ENCODE results near the gene POU6F1. TPM values are rescaled to one million over a fixed set of nuclear protein-coding genes. Genes with fewer than 3 reads are reported as not detected.
"Not testable (repeated sequence)": the region's sequence is repeated elsewhere in the genome, so short reads cannot be mapped to it uniquely, and the experiment has no call there.

The POU6F1 gene
- total RNA-seq, 1 donor from 2014 or later, result 10.8 TPM

DNA sequence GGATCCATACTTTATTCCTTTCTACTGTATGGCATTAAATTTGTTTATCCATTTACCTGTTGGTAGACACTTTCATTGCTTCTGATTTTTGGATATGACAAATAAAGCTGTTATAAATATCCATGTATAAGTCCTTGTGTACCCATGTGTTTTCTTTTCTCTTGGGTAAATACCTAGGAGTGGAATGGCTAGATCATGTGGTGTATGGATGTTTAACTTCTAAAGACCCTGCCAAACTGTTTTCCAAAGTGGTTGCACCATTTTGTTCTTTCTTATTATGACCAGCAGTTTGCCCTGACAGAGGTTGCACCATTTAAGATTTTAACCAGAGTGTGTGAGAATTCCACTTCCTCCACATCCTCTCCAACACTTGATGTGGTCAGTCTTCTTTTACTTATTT lies 14.8 kb upstream of the POU6F1 start:
- H3K4me1 Mint-ChIP-seq (ENCODE audit: unreplicated experiment), result no peaks in the 10 kb centered on the region
- H3K27ac Mint-ChIP-seq (ENCODE audit: unreplicated experiment), result no peak overlapping the region
- peaks cover 8% of the 10 kb centered on the region for H3K36me3 Mint-ChIP-seq (ENCODE audit: low read depth, unreplicated experiment)
- H3K4me3 Mint-ChIP-seq (ENCODE audit: unreplicated experiment), result no peak overlapping the region
- peaks cover 2% of the 10 kb centered on the region for H3K27me3 Mint-ChIP-seq (ENCODE audit: unreplicated experiment)
- no peaks in the 10 kb centered on the region for H3K9me3 Mint-ChIP-seq (ENCODE audit: unreplicated experiment)
- no peak for DNase-seq (ENCODE audit: low spot score)
- TF ChIP-seq, protein P1, sequence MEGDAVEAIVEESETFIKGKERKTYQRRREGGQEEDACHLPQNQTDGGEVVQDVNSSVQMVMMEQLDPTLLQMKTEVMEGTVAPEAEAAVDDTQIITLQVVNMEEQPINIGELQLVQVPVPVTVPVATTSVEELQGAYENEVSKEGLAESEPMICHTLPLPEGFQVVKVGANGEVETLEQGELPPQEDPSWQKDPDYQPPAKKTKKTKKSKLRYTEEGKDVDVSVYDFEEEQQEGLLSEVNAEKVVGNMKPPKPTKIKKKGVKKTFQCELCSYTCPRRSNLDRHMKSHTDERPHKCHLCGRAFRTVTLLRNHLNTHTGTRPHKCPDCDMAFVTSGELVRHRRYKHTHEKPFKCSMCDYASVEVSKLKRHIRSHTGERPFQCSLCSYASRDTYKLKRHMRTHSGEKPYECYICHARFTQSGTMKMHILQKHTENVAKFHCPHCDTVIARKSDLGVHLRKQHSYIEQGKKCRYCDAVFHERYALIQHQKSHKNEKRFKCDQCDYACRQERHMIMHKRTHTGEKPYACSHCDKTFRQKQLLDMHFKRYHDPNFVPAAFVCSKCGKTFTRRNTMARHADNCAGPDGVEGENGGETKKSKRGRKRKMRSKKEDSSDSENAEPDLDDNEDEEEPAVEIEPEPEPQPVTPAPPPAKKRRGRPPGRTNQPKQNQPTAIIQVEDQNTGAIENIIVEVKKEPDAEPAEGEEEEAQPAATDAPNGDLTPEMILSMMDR (IDR thresholded peaks at IDR 0.05; ENCODE audit: unreplicated experiment), result no peak

DNA sequence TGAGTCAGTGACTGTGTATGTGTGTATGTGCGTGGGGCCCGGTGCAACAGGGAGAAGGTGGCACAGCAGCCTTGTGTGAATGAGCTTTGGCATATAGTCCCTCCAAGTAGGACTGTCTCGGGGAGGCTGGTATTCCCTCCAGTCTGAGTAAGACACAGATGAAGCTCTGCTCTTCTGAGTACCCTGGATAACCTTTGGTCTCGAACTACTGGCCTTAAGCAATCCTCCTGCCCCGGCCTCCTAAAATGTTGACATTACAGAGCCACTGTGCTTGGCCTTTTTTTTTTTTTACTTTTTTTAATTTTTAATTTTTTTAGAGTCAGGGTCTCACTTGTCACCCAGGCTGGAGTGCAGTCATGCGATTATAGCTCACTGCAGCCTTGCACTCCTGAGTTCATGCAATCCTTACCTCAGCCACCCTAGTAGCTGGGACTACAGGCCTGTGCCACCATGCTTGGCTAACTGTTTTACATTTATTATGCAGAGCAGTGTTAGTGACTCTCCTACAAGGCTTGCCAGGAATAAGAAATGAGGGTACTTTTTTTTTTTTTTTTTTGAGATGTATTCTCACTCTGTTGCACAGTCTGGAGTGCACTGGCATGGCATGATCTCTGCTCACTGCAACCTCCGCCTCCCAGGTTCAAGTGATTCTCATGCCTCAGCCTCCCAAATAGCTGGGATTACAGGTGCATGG lies 11.4 kb upstream of the POU6F1 start:
- no peaks in the 10 kb centered on the region for H3K9me3 Mint-ChIP-seq (ENCODE audit: unreplicated experiment)

GRCh38 chr12:51227962-51228361 lies 10.1 kb upstream of the POU6F1 start:
- Mint-ChIP-seq H3K27me3 (ENCODE audit: unreplicated experiment) (no peaks in the 10 kb centered on the region), H3K4me3 (ENCODE audit: unreplicated experiment) (no peak overlapping the region), H3K4me1 (ENCODE audit: unreplicated experiment) (no peaks in the 10 kb centered on the region), H3K27ac (ENCODE audit: unreplicated experiment) (no peak overlapping the region), H3K9me3 (ENCODE audit: unreplicated experiment) (no peaks in the 10 kb centered on the region), H3K36me3 (ENCODE audit: low read depth, unreplicated experiment) (peaks cover 9% of the 10 kb centered on the region)
- DNase-seq (ENCODE audit: low spot score), result no peak
- TF ChIP-seq, protein P1 (IDR thresholded peaks at IDR 0.05; ENCODE audit: unreplicated experiment), result no peak

More for the DNA sequence above, 11.4 kb upstream of the POU6F1 start:
- H3K27ac Mint-ChIP-seq (ENCODE audit: unreplicated experiment), result peak overlapping the region; percentile 24
- TF ChIP-seq, protein P1 (IDR thresholded peaks at IDR 0.05; ENCODE audit: unreplicated experiment), result no peak
- H3K27me3 Mint-ChIP-seq (ENCODE audit: unreplicated experiment), result no peaks in the 10 kb centered on the region
- H3K36me3 Mint-ChIP-seq (ENCODE audit: low read depth, unreplicated experiment), result peaks cover 9% of the 10 kb centered on the region
- H3K4me1 Mint-ChIP-seq (ENCODE audit: unreplicated experiment), result no peaks in the 10 kb centered on the region
- no peak for DNase-seq (ENCODE audit: low spot score)
- no peak overlapping the region for H3K4me3 Mint-ChIP-seq (ENCODE audit: unreplicated experiment)

DNA sequence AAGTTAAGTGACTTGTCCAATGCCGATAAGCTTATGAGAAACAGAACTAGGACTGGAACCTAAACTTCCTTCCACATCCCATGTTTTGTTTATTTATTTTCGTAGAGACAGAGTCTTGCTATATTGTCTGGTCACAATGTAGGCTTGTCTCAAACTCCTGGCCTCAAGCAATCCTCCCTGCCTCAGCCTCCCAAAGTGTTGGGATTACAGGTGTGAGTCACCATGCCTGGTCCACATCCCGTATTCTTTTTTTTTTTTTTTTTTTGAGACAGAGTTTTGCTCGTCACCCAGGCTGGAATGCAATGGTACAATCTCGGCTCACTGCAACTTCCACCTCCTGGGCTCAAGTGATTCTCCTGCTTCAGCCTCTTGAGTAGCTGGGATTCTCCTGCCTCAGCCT lies 9.2 kb upstream of the POU6F1 start:
- H3K27ac Mint-ChIP-seq (ENCODE audit: unreplicated experiment); DNase-seq (ENCODE audit: low spot score); H3K4me1 Mint-ChIP-seq (ENCODE audit: unreplicated experiment); H3K4me3 Mint-ChIP-seq (ENCODE audit: unreplicated experiment); H3K36me3 Mint-ChIP-seq (ENCODE audit: low read depth, unreplicated experiment); H3K9me3 Mint-ChIP-seq (ENCODE audit: unreplicated experiment); H3K27me3 Mint-ChIP-seq (ENCODE audit: unreplicated experiment): not testable (repeated sequence)

DNA sequence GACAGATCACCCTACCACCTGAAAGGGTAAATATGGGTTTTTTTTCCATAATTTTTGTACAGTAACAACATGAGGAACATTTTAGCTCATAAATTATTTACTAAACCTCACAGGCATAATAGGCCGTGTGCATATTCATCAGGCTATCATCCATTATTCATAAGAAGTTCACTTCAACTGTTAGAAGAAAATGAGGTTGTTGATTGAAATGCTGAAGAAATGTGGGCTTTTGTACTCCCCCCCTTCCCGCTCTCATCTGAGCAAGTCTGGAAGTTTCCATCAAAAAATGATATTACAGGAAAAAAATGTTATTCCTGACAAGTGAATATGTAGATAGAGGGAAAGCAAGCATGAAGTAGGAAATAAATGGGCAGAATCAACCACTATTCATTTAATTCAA lies 7.9 kb upstream of the POU6F1 start:
- peaks cover 2% of the 10 kb centered on the region for H3K27me3 Mint-ChIP-seq (ENCODE audit: unreplicated experiment)
- H3K4me3 Mint-ChIP-seq (ENCODE audit: unreplicated experiment), result no peak overlapping the region
- no peak for DNase-seq (ENCODE audit: low spot score)
- no peaks in the 10 kb centered on the region for H3K4me1 Mint-ChIP-seq (ENCODE audit: unreplicated experiment)
- TF ChIP-seq, protein P1 (IDR thresholded peaks at IDR 0.05; ENCODE audit: unreplicated experiment), result no peak
- H3K36me3 Mint-ChIP-seq (ENCODE audit: low read depth, unreplicated experiment), result peaks cover 9% of the 10 kb centered on the region
- H3K27ac Mint-ChIP-seq (ENCODE audit: unreplicated experiment), result no peak overlapping the region
- no peaks in the 10 kb centered on the region for H3K9me3 Mint-ChIP-seq (ENCODE audit: unreplicated experiment)

Measured in endothelial cell (in vitro differentiated cells).